ENCODE results near the gene TBC1D21. TPM values are rescaled to one million over a fixed set of nuclear protein-coding genes. Genes with fewer than 3 reads are reported as not detected.

The TBC1D21 gene
- total RNA-seq, 1 donor from 2014 or later = not detected

GRCh38 chr15:73858062-73858461 is 15.3 kb upstream of the TBC1D21 start:
- Mint-ChIP-seq H3K4me3 (ENCODE audit: unreplicated experiment) (no peak overlapping the region), H3K9me3 (ENCODE audit: unreplicated experiment) (no peaks in the 10 kb centered on the region), H3K27me3 (ENCODE audit: unreplicated experiment) (peaks cover 68% of the 10 kb centered on the region), H3K27ac (ENCODE audit: unreplicated experiment) (no peak overlapping the region), H3K36me3 (ENCODE audit: unreplicated experiment) (peaks cover under 1% of the 10 kb centered on the region), H3K4me1 (ENCODE audit: unreplicated experiment) (no peaks in the 10 kb centered on the region)
- no peak for TF ChIP-seq CTCF (IDR thresholded peaks at IDR 0.05)
- no peak for DNase-seq (ENCODE audit: extremely low spot score, unreplicated experiment)

GRCh38 chr15:73862276-73862675 is 11.1 kb upstream of the TBC1D21 start:
- Mint-ChIP-seq H3K27me3 (ENCODE audit: unreplicated experiment) (peaks cover 70% of the 10 kb centered on the region), H3K4me3 (ENCODE audit: unreplicated experiment) (no peak overlapping the region), H3K36me3 (ENCODE audit: unreplicated experiment) (peaks cover 2% of the 10 kb centered on the region), H3K9me3 (ENCODE audit: unreplicated experiment) (peaks cover 4% of the 10 kb centered on the region), H3K4me1 (ENCODE audit: unreplicated experiment) (no peaks in the 10 kb centered on the region), H3K27ac (ENCODE audit: unreplicated experiment) (no peak overlapping the region)
- no peak for TF ChIP-seq CTCF (IDR thresholded peaks at IDR 0.05)
- no peak for DNase-seq (ENCODE audit: extremely low spot score, unreplicated experiment)

GRCh38 chr15:73865379-73865778 is 8.0 kb upstream of the TBC1D21 start:
- no peak for DNase-seq (ENCODE audit: extremely low spot score, unreplicated experiment)
- Mint-ChIP-seq H3K4me1 (ENCODE audit: unreplicated experiment) (no peaks in the 10 kb centered on the region), H3K27ac (ENCODE audit: unreplicated experiment) (no peak overlapping the region), H3K36me3 (ENCODE audit: unreplicated experiment) (peaks cover 2% of the 10 kb centered on the region), H3K4me3 (ENCODE audit: unreplicated experiment) (no peak overlapping the region), H3K9me3 (ENCODE audit: unreplicated experiment) (peaks cover 4% of the 10 kb centered on the region), H3K27me3 (ENCODE audit: unreplicated experiment) (peaks cover 82% of the 10 kb centered on the region)
- no peak for TF ChIP-seq CTCF (IDR thresholded peaks at IDR 0.05)

GRCh38 chr15:73865904-73866303 is 7.5 kb upstream of the TBC1D21 start:
- DNase-seq (ENCODE audit: extremely low spot score, unreplicated experiment) = no peak
- no peak overlapping the region for H3K4me3 Mint-ChIP-seq (ENCODE audit: unreplicated experiment)
- H3K4me1 Mint-ChIP-seq (ENCODE audit: unreplicated experiment) = no peaks in the 10 kb centered on the region
- peaks cover 2% of the 10 kb centered on the region for H3K36me3 Mint-ChIP-seq (ENCODE audit: unreplicated experiment)
- no peak for TF ChIP-seq CTCF (IDR thresholded peaks at IDR 0.05)
- H3K9me3 Mint-ChIP-seq (ENCODE audit: unreplicated experiment) = peaks cover 4% of the 10 kb centered on the region
- peaks cover 82% of the 10 kb centered on the region for H3K27me3 Mint-ChIP-seq (ENCODE audit: unreplicated experiment)
- no peak overlapping the region for H3K27ac Mint-ChIP-seq (ENCODE audit: unreplicated experiment)

GRCh38 chr15:73866481-73866880 is 6.9 kb upstream of the TBC1D21 start:
- H3K9me3 Mint-ChIP-seq (ENCODE audit: unreplicated experiment) = peaks cover 4% of the 10 kb centered on the region
- H3K27ac Mint-ChIP-seq (ENCODE audit: unreplicated experiment) = no peak overlapping the region
- H3K27me3 Mint-ChIP-seq (ENCODE audit: unreplicated experiment) = peaks cover 87% of the 10 kb centered on the region
- no peak for TF ChIP-seq CTCF (IDR thresholded peaks at IDR 0.05)
- H3K36me3 Mint-ChIP-seq (ENCODE audit: unreplicated experiment) = peaks cover 2% of the 10 kb centered on the region
- H3K4me3 Mint-ChIP-seq (ENCODE audit: unreplicated experiment) = no peak overlapping the region
- H3K4me1 Mint-ChIP-seq (ENCODE audit: unreplicated experiment) = no peaks in the 10 kb centered on the region
- no peak for DNase-seq (ENCODE audit: extremely low spot score, unreplicated experiment)

Data from osteocyte (in vitro differentiated cells).